NCI-H2227 treated with DMSO at 0.1 percent for 48 hours (cell line): ENCODE results near the gene WDR38.

Experiments used
- DNase-seq: peaks from one replicate; lab custom pipeline; 2025; lab: John Stamatoyannopoulos, UW

Gene WDR38

GRCh38 chr9:124858330-124859046 is 5.2 kb downstream of the WDR38 start:
- DNase-seq: no peak

GRCh38 chr9:124859803-124860581 is 6.7 kb downstream of the WDR38 start:
- DNase-seq: no peak

GRCh38 chr9:124860582-124861341 is 7.5 kb downstream of the WDR38 start:
- no peak for DNase-seq

GRCh38 chr9:124861342-124862229 is 8.3 kb downstream of the WDR38 start, which contains the start of the genes ARPC5L and RPL35:
TSS of gene ARPC5L (plus strand) at chr9:124862130. CDS start at chr9:124869291, 7,161 bp downstream.
TSS of gene RPL35 (minus strand) at chr9:124861957. CDS start at chr9:124861912, 45 bp downstream.
- DNase-seq: peak; percentile 84

GRCh38 chr9:124863371-124863871 is 10.2 kb downstream of the WDR38 start:
- no peak for DNase-seq

GRCh38 chr9:124868511-124869465 is 15.5 kb downstream of the WDR38 start:
- DNase-seq: peak; percentile 73

- no peak for DNase-seq
Measured at GRCh38 chr9:124869466-124869985, 16.3 kb downstream of the WDR38 start.

- no peak for DNase-seq
Measured at GRCh38 chr9:124869986-124870560, 16.8 kb downstream of the WDR38 start.

GRCh38 chr9:124870723-124871122 is 17.5 kb downstream of the WDR38 start:
- no peak for DNase-seq

- no peak for DNase-seq
Measured at GRCh38 chr9:124871156-124871561, 17.9 kb downstream of the WDR38 start.

- DNase-seq: no peak
Measured at GRCh38 chr9:124873664-124874063, 20.4 kb downstream of the WDR38 start.

GRCh38 chr9:124875501-124875900 is 22.2 kb downstream of the WDR38 start:
- no peak for DNase-seq

GRCh38 chr9:124877021-124877782 is 23.9 kb downstream of the WDR38 start:
- no peak for DNase-seq

GRCh38 chr9:124878021-124878420 is 24.8 kb downstream of the WDR38 start:
- DNase-seq: no peak

- no peak for DNase-seq
Measured at GRCh38 chr9:124878518-124878917, 25.3 kb downstream of the WDR38 start.

- DNase-seq: no peak
Measured at GRCh38 chr9:124879226-124879625, 26.0 kb downstream of the WDR38 start.

- DNase-seq: no peak
Measured at GRCh38 chr9:124880501-124880900, 27.2 kb downstream of the WDR38 start.

- DNase-seq: no peak
Measured at GRCh38 chr9:124881138-124881743, 28.0 kb downstream of the WDR38 start.
